22Rv1 (cell line): ENCODE data around the gene SVIL.
"Not testable (repeated sequence)": the region's sequence is repeated elsewhere in the genome, so short reads cannot be mapped to it uniquely, and the experiment has no call there.

ENCODE experiments used
- H3K27ac ChIP-seq: fragments of 450-650 bp; 2 replicates; pipeline ENCODE4 v1.5.1; 2017
- CTCF ChIP-seq: fragments of 450-650 bp; IDR thresholded peaks from 2 replicates; pipeline ENCODE4 v1.5.1; 2017; ENCODE audit warnings: mild to moderate bottlenecking
- ZFX ChIP-seq: fragments of 450-650 bp; IDR thresholded peaks from 2 replicates; pipeline ENCODE4 v1.6.1; 2017; ENCODE audit warnings: antibody characterized with exemption, borderline replicate concordance

SVIL gene

GRCh38 chr10:29545122-29545521 lies 89.6 kb downstream of the SVIL start:
- TF ChIP-seq CTCF (no peak), ZFX (no peak)
- no peak overlapping the region for H3K27ac ChIP-seq

- TF ChIP-seq ZFX = no peak
Measured at GRCh38 chr10:29543715-29544114, 91.1 kb downstream of the SVIL start.

GRCh38 chr10:29542723-29543122 lies 92.0 kb downstream of the SVIL start:
- H3K27ac ChIP-seq = no peak overlapping the region
- no peak for TF ChIP-seq CTCF
- no peak for TF ChIP-seq ZFX

More at GRCh38 chr10:29543715-29544114, 91.1 kb downstream of the SVIL start:
- no peak overlapping the region for H3K27ac ChIP-seq

GRCh38 chr10:29541422-29542210 lies 93.2 kb downstream of the SVIL start:
- TF ChIP-seq CTCF (no peak), ZFX (no peak)
- H3K27ac ChIP-seq = no peak overlapping the region

GRCh38 chr10:29540016-29540415 lies 94.8 kb downstream of the SVIL start:
- TF ChIP-seq ZFX (no peak), CTCF (no peak)
- H3K27ac ChIP-seq = no peak overlapping the region

GRCh38 chr10:29539412-29539811 lies 95.4 kb downstream of the SVIL start:
- no peak overlapping the region for H3K27ac ChIP-seq
- TF ChIP-seq ZFX (no peak), CTCF (no peak)

- H3K27ac ChIP-seq = no peak overlapping the region
- TF ChIP-seq ZFX = no peak
- no peak for TF ChIP-seq CTCF
Measured at GRCh38 chr10:29537799-29538198, 97.0 kb downstream of the SVIL start.

- H3K27ac ChIP-seq = not testable (repeated sequence)
Measured at GRCh38 chr10:29536691-29537090, 98.1 kb downstream of the SVIL start.
